SK-MEL-5 (cell line): ENCODE measurements around the gene PRKG1. TPM values are rescaled to one million over a fixed set of nuclear protein-coding genes. Genes with fewer than 3 reads are reported as not detected.

Experiments used
- DNase-seq: peaks from one replicate; pipeline ENCODE4 v3.0.0-alpha.2; 2016; ENCODE audit warnings: low read depth, low spot score
- in situ Hi-C: cut with HindIII; loops from 2 replicates; pipeline ENCODE4 v1.10.0; 2016; ENCODE audit warnings: low sequenced_read_pairs, high pct_unique_total_duplicates, low pct_unique_long_range_greater_than_20kb
- total RNA-seq: library from RNA; depleted of rRNA; stranded (reverse); fragments of >200 nt; shearing (Covaris generic); gene quantifications from 2 replicates; pipeline ENCODE4 v1.2.3, GENCODE V29; 2014

PRKG1 gene
- total RNA-seq, 1 experiment from 2014 or later = 4.6 TPM

DNA sequence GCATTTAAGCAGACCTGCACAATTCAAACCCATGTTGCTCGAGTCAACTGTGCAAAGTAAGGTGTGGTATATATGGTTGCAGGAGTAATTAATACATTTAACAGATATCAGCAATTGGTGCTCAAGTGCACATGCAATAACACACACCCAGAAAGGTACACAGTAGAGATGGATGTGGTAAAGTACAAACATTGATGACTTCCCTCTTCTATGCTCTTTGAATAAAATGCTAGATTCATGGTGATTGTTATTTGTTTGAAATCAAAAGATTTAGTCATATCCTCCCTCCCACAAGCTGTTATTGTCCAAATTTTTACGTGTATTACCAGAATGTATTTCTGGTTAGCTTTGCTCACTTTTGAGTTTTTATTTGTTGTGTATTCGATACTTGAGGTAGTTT lies 887.1 kb downstream of the PRKG1 start:
- DNase-seq = no peak
- in situ Hi-C loops = no loop called here

DNA sequence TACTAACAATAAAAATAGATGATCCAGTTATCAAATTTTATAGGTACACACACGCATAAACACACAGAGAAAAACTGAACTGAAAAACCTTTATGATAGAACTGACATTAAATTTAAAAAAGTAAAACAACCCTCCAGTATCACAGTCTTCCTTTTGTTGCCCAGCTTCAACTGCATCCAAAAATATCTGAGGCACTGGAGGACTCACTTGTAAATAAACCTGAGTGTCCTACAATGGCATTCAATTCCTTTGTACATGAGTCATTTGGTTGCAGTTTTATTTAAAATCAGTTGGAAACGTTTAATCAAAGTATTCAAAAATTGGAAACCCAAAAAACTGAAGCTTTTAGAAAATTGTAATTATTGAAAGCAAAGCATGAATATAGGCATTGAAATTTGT lies 890.3 kb downstream of the PRKG1 start:
- in situ Hi-C loops = no loop called here
- DNase-seq = no peak

DNA sequence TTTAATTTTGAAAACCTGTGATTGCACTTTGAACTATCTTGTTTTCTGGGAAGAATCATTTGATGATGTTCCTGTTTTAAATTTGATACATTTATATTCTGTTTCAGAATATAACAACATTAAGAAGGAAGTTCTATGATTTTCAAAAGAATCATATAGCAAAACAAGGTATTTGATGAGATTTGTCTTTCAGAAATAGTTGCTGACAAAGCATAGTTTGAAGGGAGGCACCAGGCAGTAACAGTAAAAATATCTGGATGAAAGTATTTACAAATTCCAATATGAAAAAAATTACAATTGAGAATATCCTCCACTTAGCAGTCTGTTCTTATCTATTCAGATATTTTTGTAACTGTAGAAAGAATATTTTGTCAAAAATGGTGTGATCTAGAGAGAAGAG lies 891.2 kb downstream of the PRKG1 start:
- in situ Hi-C loops = no loop called here
- no peak for DNase-seq

DNA sequence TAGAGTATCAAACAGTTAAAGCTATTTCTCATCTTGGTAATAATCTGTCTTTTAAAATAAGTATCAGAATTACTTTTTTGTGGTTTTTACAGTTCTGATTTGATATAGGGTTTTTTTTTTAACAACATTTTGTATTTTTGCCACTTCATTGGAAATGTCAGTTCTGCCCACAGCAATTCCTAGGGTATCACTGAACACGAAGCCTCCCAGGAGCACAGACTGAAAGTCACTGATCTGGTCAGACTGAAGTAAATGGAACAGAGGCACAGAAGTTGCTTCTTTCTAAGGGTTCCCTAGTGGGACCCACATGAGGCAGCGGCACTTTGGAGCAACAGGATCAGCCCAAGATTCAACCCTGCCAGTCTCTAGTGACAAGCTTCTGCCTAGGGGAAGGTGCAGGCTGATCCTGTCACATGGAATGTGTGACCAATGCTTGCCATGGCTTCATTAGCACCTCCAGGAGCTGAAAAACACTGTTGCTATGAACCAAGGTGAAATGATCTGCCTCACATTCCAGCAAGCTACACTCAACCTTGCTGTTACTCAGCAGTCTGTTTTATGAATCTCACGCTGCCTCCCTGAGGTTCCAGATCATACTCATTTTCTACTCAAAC lies 898.6 kb downstream of the PRKG1 start:
- in situ Hi-C loops = no loop called here
- DNase-seq = no peak

DNA sequence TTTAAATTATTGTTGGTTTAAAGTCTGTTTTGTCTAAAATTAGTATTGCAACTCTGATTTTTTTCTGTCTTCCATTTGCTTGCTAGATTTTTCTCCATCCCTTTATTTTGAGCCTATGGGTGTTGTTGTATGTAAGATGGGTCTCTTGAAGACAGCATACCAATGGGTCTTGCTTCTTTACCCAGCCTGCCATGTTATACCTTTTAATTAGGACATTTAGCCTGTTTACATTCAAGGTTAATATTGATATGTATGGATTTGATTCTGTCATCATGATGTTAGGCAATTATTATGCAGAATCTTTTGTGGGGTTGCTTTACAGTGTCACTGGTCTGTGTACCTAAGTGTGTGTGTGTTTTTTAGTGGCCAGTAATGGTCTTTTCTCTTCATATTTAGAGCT lies 906.5 kb downstream of the PRKG1 start:
- no peak for DNase-seq
- in situ Hi-C loops = no loop called here

DNA sequence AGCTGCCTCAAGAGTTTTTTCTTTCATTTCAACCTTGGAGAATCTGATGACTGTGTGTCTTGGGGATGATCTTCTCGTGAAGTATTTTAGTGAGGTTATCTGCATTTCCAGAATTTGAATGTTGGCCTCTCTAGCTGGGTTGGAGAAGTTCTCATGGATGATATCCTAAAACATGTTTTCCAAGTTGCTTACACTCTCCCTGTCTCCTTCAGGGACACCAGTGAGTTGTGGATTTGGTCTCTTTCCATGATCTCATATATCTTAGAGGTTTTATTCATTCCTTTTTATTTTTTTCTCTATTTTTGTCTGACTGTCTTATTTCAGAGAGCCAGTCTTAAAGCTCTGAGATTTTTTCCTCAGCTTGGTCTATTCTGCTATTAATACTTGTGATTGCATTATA lies 907.4 kb downstream of the PRKG1 start:
- in situ Hi-C loops = no loop called here
- no peak for DNase-seq

DNA sequence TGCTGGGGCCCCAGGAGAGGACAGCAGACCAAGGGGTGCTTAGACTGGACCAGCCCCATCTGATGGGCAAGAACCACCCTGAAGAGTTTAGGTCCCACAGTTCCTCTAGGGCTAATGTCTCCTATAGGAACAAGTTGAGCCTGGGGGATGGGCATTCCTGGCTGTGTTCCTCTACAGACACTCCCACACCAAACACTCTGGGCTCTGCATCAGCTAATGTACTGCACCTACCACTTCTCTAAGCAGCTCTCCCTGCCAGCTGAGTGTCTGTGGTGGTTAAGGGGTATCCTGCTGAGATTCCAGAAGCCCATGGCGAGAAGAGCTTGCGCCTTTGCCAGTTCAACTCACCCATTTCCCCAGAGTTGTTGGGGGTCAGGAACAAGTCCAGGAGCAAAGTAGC lies 909.2 kb downstream of the PRKG1 start:
- DNase-seq = no peak
- in situ Hi-C loops = no loop called here

DNA sequence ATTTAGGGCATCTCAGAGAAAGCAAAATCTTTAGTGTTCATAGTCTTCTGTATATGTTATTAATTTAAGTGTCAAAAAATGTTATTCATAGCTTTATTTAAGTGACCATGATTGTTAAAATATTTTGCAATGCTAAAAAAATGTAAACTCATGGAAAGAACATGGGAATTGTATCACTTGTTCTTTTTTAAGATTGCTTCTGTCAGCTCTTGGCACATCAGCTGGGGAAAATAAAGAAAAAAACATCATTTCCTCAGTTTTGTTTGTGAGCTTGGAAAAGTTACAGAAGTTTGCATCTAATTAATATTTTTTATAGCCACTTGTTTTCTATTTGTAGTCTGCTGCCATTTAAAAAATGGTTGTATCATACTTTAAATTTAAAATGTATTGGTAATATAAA lies 911.0 kb downstream of the PRKG1 start:
- in situ Hi-C loops = no loop called here
- DNase-seq = no peak

DNA sequence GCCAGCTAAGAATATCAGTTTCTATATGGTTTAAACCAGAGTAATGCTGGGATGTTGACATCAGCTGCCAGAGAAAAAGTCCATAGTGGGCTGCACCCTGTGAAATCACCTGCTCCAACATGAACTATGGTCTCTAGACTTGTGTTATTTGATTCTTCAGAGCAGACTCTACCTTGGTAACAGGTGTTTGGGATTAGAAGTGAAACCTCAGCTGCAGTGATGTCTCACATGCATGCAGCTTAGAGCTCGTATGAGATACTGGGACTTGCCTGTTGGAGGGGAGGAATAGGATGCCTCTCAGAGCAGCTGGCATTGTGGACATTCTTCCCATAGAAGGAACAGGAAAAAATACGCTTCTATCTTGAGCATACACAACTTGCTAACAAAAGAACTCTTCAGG lies 912.2 kb downstream of the PRKG1 start:
- no peak for DNase-seq
- in situ Hi-C loops = no loop called here

DNA sequence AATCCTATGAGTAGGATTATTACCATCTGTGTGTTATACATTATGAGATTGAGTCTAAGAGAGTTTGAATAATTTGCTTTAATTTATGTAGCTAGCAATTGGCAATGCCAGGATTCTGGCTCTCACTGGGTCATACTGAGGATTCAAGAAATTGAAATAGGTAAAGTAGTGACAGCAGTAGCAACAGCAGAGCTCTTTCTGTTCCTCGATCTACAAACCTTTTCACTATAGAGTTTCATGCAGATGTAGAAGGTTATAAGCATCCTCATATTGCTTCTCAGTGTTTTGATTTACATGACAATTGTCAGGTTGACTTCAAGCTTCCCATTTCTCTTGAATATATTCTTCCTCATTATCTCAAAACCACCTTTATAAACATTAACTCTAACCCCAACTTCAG lies 919.2 kb downstream of the PRKG1 start:
- in situ Hi-C loops = no loop called here
- no peak for DNase-seq

DNA sequence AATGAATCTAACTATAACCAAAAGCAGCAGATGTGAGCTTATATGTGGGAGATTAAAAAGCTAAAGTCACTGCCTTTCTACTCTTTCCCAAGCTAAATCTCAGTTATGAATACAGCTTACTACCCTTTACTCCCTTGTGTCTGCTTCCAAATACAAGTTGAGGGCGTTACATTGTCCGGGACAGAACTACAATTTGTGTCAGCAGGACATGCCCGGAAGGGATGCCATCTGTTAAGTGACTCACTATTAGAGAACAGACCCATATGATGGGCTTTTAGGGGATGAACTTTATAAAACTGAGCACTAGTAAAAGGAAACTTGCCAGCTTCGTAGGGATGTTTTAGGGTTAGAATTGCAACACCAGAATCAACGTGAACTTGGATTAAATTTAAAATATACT lies 924.8 kb downstream of the PRKG1 start:
- peak; percentile 46 for DNase-seq
- in situ Hi-C loops = no loop called here

DNA sequence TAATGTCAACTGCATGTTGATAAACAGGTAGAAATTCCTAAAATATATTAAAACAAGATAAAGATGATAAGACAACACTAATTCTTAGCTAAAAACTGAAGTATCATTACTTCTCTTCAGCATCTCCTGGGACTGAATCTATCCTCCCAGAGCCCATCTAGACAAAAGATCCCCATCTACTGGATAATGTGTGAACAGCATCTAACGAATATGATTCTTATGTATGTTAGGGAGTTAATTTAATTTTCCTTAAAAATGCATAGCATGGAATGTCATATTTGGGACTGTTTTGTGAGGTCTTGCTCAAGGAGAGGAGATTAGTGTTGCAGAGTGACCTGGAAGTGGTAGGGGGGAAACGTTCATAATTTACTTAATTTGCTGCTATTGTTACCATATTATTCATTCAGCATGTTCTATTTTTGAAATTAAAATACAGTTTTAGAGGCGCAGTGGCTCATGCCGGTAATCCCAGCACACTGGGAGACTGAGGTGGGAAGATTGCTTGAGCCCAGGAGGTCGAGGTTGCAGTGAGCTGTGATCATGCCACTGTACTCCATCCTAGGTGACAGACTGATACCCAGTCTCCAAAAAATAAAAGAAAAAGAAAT lies 930.2 kb downstream of the PRKG1 start:
- in situ Hi-C loops = no loop called here
- DNase-seq = peak; percentile 69

DNA sequence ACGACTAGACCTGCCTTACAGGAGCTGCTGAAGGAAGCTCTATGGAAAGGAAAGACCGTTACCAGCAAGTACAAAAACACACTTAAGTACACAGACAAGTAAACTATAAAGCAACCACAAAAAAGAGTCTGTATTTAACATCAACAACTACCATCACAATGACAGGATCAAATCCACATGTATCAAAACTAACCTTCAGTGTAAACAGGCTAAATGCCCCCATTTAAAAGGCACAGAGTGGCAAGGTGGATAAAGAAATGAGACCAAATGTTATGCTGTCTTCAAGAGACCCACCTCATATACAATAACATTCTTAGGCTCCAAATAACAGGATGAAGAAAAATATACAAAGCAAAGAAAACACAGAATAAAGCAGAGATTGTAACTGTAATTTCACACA lies 932.8 kb downstream of the PRKG1 start:
- in situ Hi-C loops = no loop called here

DNA sequence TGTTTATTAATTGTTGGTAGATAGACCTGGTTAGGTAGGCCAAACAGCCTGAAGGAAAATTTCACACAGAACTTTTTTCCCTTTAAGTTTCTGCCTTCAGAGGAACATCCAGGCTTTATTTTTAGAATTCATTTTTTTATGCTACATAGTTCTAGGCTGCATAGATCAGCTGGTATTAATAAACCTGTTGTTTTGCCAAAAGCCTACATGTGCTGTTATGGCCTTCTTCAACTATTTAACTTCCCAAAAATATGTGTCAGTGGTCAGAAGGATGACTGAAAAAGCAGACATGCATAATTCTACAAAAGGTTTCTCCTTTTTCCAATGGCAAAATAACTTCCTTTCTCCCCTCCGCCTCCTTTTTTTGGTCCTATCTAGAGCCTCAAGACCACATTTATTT lies 936.8 kb downstream of the PRKG1 start:
- in situ Hi-C loops = no loop called here
- no peak for DNase-seq

More for the DNA sequence above, 932.8 kb downstream of the PRKG1 start:
- DNase-seq = no peak

DNA sequence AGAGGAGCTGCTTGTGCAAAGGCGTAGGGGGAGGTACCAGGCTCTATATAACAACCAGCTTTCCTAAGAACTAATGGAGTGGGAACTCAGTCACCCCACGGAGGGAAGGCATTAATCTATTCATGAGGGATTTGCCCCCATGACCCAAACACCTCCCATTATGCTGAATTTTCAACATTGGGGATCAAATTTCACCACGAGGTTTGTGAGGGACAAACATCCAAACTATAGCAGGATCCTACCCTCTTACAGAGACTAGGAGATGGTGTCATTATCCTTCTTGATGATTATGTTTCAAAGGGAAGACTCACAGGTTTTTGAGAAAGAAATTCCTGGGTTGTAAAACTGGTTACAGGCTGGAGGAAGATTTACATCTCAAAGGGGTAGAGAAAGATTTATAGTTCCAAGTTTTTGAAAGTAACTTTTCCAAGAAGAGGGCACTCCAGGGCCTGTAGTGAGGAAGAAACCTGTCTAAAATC lies 944.8 kb downstream of the PRKG1 start:
- in situ Hi-C loops = no loop called here
- no peak for DNase-seq

DNA sequence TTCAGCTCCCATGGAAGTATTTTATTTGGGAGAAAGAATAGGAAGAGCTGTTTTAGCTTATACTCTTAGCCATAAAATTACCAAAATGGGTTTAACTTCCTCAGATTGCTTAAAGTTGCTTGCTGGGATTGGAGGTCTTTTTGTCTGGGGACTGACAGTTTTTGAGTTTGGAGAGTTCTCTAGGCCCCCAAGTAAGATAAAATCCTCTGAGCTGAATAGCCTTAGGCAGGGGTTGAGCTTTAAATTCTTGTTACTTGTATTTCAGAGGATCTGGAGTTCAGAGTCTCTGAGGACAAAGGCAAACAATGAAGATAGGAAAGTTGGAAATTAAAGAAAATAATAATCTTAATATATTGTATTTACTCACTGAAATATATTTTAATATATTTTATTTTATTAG lies 945.4 kb downstream of the PRKG1 start:
- in situ Hi-C loops = no loop called here
- no peak for DNase-seq

DNA sequence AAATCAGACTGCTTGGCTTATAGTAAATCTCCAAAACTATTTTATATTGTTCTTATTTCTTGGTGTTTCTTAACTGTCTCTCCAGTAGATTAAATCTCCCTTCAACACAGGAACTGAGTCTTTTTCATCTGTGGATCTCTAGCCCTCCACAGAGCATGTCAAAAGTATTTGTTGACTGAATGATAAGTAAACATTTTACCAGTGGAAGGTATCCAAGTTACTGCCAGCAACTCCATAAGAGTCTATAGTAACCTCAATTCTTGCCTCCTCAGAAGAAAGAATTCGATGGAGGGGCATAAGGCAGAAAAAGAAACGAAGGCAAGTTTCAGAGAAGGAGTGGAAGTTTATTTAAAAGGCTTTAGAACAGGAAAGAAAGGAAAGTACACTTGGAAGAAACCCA lies 945.9 kb downstream of the PRKG1 start:
- in situ Hi-C loops = no loop called here
- no peak for DNase-seq

DNA sequence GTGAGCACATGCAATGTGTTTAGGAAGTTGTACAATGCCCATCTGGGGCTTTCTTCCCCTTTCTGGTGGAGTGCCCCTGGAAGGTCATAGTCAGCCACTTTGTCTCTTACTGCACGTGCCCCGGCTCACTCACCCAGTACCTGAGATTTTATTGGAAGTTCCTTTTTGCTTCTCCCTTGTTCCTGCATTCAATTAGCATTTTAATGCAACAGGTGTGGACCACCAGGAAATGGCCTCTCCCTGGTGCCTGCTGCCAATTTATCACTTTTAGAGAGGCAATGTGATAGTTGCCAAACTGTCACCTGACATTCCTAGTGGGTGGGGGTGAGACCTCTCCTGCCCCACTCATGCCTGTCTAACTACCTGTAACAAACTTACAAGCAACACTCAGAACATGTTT lies 946.4 kb downstream of the PRKG1 start:
- DNase-seq = no peak
- in situ Hi-C loops = no loop called here

DNA sequence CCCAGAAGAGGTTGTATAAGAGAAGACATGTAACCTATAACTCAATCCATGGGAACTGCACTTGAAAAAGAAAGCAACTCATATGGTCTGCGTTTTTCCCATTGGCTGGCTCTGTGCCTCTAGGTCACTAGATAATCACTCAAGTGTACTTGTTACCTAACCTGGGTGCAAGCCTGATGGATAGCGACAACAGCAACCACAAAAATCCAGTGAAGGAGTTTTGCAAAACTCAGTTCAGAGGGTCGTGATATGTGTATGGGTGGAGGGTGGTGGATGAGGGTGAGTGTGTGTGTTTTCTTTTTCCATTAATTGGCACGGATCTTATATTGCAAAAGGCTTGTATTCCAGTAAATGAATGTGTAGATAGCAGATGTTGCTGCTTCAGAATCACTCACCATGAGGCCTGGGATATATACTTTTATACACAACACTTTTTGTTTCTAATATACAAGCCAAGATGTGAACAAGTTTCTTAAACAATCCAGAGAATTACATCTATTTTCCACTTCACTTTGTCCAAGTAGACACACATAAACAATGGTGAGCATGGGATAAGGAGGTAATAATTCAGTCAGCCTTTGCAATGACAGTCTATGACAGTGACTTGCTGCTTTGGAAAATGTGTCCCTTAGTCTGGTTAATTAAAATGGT lies 952.9 kb downstream of the PRKG1 start:
- in situ Hi-C loops = no loop called here
- no peak for DNase-seq
